ENCODE measurements around the gene MRPS7.

MRPS7 gene
- 21.1 to 95.7 (median 66.2) reads per million in 18 experiments for total RNA-seq

GRCh38 chr17:75261336-75262111, at the start of gene MRPS7, which contains the start of gene GGA3:
TSS of gene MRPS7 (plus strand) at chr17:75261879. CDS start at chr17:75261901, 22 bp downstream.
TSS of gene GGA3 (minus strand) at chr17:75261606. CDS start at chr17:75261587, 19 bp downstream.
- peak; percentile 94 to 95 for DNase-seq

GRCh38 chr17:75218131-75218530, 43.5 kb upstream of the MRPS7 start:
- no peak for DNase-seq

DNA sequence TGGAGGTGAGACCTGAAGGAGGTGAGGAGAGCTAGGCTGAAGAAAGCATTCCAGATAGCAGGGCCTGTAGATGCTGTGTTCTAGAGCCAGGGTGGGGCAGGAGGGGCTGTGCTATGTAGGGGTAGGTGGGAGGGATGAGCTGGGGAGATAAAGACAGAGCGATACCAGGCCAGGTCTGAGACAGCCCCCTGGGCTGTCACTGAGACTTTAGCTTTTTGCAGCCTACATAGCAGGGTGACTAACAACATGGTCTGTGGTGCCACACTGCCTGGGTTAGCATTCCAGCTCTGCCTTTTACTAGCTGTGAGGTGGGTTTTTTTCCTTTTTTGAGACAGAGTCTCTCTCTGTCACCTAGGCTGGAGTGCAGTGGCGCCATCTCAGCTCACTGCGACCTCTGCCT, 41.9 kb upstream of the MRPS7 start:
- DNase-seq: no peak

GRCh38 chr17:75225016-75225415, 36.7 kb upstream of the MRPS7 start:
- DNase-seq: no peak

DNA sequence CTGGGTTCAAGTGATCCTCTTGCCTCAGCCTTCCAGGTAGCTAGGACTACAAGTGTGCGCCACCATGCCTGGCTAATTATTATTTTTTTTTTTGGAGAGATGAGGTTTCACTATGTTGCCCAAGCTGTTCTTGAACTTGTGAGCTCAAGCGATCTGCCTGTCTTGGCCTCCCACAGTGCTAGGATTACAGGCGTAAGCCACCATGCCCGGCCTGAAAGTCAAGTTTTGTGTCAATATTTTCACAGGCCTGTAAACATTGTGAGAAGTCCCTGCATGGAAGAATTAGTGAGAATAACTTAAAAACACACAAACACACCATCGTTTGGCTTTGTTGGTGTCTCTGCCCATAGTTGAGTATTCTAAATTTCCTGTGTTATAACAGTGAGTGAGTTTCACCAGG, 34.0 kb upstream of the MRPS7 start:
- peak; percentile 24 to 49 for DNase-seq

- DNase-seq: peak; percentile 98
These were observed 33.4 kb upstream of the MRPS7 start for GRCh38 chr17:75228305-75228704.

DNA sequence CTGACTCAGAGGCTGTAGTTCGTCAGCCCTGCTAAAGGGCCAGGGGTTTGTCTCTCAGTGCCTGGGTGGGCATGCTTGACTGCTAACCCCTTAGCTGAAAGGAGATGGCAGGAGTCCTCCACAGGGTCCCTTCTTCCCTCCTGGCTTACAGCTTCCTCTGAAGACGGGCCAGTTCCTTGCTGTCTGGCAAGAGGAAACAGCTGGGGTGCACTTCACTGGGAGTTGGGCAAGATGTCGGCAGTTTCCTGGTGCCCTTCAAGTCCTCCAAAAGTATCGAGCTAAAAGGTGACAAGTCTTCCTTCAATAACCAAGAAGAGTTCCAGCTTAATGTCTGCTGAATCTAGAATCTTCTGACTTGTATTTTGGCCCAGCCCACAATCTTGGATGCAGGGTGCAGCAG, 32.8 kb upstream of the MRPS7 start:
- DNase-seq: peak; percentile 79 to 90

GRCh38 chr17:75231071-75231470, 30.6 kb upstream of the MRPS7 start:
- no peak for DNase-seq

DNA sequence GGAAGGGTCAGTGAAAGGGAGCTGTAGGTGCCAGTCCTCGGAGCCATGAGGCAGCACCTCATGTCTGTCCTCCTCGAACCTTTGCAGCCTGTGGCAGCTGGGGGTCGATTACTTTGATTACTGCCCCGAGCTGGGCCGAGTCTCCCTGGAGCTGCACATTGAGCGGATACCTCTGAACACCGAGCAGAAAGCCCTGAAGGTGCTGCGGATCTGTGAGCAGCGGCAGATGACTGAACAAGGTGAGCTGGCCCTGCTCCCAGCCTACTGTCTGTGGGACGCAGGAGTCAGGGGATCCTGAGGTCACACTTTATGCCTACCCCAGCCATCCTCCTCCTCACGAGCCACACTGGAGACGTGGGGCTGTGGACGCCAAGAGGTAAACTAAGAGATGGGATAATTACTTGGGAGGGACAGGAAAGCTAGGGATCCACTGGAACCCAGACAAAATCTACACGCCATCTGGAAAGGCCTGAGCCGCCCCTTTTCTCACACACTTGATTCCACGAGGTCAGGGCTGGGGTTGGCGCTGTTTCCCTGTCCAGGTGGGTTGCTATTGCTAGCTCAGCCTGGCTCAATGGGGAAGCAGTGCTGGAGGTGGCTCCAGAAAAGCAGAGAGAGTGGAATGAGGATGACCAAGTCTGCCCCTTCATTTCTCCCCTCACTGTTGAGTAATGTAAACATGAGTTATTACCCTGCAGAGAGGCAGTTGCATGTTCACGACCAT, 29.8 kb upstream of the MRPS7 start:
- no peak for DNase-seq

- no peak for DNase-seq
These were observed 28.9 kb upstream of the MRPS7 start for GRCh38 chr17:75232786-75233185.

- no peak for DNase-seq
These were observed 24.3 kb upstream of the MRPS7 start for GRCh38 chr17:75237100-75238014.

DNA sequence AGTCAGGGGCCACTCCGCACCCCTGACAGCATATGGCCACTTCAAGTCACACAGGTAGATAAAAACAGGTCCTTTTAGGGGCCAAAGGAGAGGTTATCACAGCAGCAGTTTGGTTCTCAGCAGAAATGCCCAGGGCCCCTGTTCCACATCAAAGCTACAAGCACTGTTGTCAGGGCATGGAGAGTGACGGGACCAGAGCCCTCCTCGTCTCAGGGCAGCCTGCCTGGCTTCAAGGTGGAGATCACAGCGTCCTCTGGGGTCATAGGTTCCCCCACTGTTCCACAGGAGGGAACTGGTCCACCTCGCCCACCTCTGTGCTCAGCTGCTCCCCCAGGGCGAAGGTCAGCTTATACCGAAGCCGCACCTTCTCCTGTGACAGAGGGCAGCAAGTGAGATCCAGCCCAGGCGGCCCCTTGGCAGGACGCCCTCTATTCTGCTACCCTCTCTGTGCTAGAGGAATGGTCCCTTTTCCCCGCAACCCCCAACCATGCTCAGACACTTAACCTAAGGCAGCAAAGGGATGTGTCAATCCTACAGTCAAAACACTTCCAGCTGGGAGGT, 23.6 kb upstream of the MRPS7 start:
- no peak for DNase-seq

- DNase-seq: peak; percentile 63 to 73
These were observed 22.9 kb upstream of the MRPS7 start for GRCh38 chr17:75238684-75239191.

GRCh38 chr17:75239214-75239613, 22.5 kb upstream of the MRPS7 start:
- no peak for DNase-seq

- DNase-seq: no peak
These were observed 21.8 kb upstream of the MRPS7 start for GRCh38 chr17:75239778-75240393.

- peak; percentile 30 to 47 for DNase-seq
These were observed 21.1 kb upstream of the MRPS7 start for GRCh38 chr17:75240394-75241142.

DNA sequence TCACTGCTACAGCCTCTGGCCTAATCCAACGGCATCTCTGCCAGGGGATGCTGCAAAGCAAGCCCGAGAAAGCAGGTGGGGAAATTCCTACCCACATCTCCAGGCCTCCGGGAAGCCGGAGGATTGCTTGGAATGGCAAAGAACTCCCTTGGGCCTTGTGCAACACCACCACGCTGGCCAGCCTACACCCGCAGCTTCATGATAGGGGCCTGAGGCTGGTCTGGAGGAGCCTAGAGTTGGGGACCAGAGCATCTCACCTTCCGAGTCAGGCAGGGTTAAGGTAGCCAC, 20.6 kb upstream of the MRPS7 start:
- DNase-seq: no peak

DNA sequence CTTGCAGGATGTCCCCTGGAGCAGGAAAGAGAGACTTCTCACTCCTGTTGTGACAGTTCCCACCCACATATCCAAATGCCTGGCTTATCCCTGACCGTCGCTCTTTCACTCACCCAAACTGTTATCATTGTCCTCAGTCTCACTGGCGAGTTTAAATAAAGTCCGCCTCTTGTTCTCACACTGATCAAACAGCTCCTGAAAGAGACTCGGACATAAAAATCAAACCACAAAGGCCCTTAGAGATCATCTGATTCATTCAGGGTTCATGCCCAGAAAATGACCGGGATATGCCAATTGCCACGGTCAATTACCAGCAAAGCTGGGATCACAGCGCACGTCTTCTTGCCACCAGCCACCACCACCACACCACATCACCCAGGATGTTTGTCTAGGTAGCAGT, 20.2 kb upstream of the MRPS7 start:
- no peak for DNase-seq

GRCh38 chr17:75241996-75242460, 19.7 kb upstream of the MRPS7 start:
- DNase-seq: no peak

- DNase-seq: peak; percentile 35 to 51
These were observed 19.1 kb upstream of the MRPS7 start for GRCh38 chr17:75242461-75243042.

Data from inflammatory macrophage (primary cell).